NCI-H2196 (cell line): ENCODE data around the gene MYO3B.
"Not testable (repeated sequence)": the region's sequence is repeated elsewhere in the genome, so short reads cannot be mapped to it uniquely, and the experiment has no call there.

Source experiments
- DNase-seq: peaks from one replicate; lab custom pipeline; 2025; ENCODE audit not compliant: unreplicated experiment; lab: John Stamatoyannopoulos, UW

MYO3B gene

DNA sequence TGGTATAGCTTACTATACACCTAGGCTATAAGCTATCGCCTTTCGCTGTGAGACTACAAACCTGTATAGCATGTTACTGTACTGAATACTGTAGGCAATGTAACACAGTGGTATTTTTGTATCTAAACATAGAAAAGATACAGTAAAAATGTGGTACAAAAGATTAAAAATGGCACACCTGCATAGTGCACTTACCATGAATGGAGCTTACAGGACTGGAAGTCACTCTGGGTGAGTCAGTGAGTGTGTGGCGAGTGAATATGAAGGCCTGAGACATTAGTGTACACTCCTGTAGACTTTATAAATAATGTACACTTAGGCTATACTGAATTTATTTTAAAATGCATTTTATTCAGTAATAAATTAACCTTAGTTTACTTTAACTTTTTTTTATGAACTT, 279.0 kb downstream of the MYO3B start:
- DNase-seq: no peak

- no peak for DNase-seq
Observed at GRCh38 chr2:170457742-170458141, 279.8 kb downstream of the MYO3B start.

GRCh38 chr2:170461889-170462288, 283.9 kb downstream of the MYO3B start:
- no peak for DNase-seq

DNA sequence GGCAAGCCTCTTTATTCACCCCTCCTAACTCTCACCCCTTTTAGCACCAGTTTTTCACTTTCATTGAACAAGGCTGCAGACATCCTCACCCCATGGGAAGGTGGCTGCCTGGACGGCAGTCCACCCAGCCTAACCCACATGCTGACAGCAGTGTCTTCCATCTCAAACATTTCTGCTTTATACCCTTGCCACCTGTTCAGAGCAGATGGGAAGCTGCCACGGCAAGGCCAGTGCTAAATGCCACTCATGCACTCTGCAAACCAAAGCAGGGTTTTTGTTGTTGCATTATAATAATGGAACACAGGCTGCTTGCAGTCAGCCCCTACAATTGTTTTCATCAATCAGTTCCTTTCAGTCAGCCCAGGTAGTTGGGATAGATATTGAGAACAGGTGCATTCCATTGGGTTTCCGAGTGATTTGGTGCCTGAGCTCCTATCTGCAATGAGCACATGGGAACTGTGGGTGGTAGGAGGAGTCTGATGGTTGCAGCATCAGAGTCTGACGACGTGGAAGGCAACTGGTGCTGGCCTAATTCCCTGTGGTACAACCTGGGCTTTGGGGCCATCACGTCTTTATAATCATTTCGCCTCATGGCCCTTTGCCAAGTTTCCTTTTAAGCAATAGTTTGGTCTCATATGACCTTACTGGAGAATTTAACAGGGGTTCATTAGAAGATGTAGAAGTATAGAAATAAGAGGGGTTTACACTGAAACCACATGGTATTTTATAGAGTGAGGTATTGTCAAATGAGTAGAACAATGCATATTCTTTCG, 284.7 kb downstream of the MYO3B start:
- DNase-seq: no peak

GRCh38 chr2:170463206-170463537, 285.2 kb downstream of the MYO3B start:
- DNase-seq: no peak

DNA sequence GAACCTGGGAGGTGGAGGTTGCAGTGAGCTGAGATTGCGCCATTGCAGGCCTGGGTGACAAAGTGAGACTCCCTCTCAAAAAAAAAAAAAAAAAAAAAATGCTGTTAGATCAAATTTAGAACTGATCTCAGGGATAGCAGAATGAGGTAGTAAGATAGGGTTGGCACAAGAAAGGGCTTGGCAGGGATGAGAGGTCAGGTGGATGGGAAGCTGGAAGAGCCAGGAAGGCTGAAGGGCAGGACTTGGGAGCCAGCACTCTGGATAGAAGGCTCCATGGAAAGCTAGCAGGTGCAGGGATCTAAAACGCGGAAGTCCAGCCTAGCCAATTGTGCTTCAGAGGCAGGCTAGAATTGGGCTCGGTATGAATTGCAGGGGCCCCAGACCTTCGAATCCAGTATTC, 286.3 kb downstream of the MYO3B start:
- DNase-seq: no peak

DNA sequence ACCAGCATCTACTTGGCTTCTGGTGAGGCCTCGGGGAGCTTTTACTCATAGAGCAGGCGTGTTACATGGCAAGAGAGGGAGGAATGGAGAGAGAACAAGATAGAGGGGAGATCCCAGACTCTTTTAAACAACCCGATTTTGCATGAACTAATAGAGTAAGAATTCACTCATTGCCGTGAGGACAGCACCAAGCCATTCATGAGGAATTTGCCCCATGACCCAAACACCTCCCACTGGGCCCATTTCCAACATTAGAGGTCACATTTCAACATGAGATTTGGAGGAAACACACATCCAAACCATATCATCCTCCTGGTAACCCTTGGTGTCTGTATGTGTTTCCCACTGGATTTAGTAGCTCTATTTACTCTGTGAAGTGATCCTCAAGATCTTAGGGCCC, 287.3 kb downstream of the MYO3B start:
- no peak for DNase-seq

GRCh38 chr2:170466632-170467031, 288.7 kb downstream of the MYO3B start:
- no peak for DNase-seq

- peak; percentile 27 for DNase-seq
Observed at GRCh38 chr2:170467568-170468422, 289.8 kb downstream of the MYO3B start.

- DNase-seq: no peak
Observed at GRCh38 chr2:170468557-170468956, 290.6 kb downstream of the MYO3B start.

GRCh38 chr2:170472498-170472897, 294.6 kb downstream of the MYO3B start:
- DNase-seq: not testable (repeated sequence)

GRCh38 chr2:170475878-170476277, 297.9 kb downstream of the MYO3B start:
- no peak for DNase-seq

- DNase-seq: no peak
Observed at GRCh38 chr2:170477630-170478029, 299.7 kb downstream of the MYO3B start.

- DNase-seq: no peak
Observed at GRCh38 chr2:170481201-170481600, 303.3 kb downstream of the MYO3B start.

DNA sequence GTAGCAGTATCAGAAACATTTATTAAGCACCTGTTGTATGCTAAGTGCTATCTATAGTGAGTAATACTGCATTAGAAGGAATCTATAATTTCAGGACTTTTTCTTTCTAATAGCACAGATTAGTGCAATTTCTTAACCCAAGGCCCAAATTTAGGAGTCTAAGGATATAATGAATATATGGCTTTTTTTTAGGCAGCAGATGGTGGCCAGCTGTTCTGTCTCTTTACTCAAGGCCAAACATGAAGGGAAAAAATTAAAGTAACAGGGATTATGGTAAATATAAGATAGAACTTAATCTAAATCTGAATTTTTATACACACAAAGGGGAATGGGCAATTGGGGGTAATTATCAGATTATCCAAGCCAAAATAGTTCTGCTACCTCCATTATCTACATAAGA, 306.6 kb downstream of the MYO3B start:
- DNase-seq: no peak

- DNase-seq: no peak
Observed at GRCh38 chr2:170485254-170486026, 307.5 kb downstream of the MYO3B start.

DNA sequence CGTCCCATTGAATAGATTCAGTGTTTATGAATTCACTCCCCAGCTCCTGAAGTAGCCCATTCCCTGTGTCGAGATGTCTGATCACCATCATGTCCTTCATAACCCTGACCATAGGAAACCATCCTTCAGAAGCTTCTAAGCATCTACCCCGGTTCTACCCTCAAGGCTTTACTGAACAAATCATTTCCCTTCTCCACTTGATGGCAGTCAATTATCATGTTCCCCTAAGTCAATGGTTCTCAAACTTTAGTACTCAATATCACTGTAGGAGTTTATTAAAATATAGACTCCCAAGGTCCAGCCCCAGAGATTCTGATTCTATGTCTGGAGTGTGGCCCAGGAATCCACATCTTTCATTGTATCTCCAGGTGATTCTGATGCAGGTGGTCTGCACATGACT, 308.8 kb downstream of the MYO3B start:
- no peak for DNase-seq

- no peak for DNase-seq
Observed at GRCh38 chr2:170488807-170489206, 310.9 kb downstream of the MYO3B start.

- no peak for DNase-seq
Observed at GRCh38 chr2:170492010-170492409, 314.1 kb downstream of the MYO3B start.

GRCh38 chr2:170493426-170494097, 315.6 kb downstream of the MYO3B start:
- no peak for DNase-seq

GRCh38 chr2:170495896-170496295, 317.9 kb downstream of the MYO3B start:
- DNase-seq: no peak
